Liver (tissue), 3 donors: ENCODE results near the gene RPS6KA3.

Experiments used
- FOXA1 ChIP-seq: IDR thresholded peaks from 2 replicates; pipeline ENCODE4 v1.6.1; 2016; ENCODE audit warnings: antibody characterized with exemption
- RAD21 ChIP-seq, 2 donors: IDR thresholded peaks; 2 replicates each; pipeline ENCODE4 v1.6.1; 2016; ENCODE audit warnings: antibody characterized with exemption in 2 of 2, mild to moderate bottlenecking in 2 of 2
- REST ChIP-seq: IDR thresholded peaks from 2 replicates; pipeline ENCODE4 v1.6.1; 2016; ENCODE audit warnings: antibody characterized with exemption, mild to moderate bottlenecking
- TAF1 ChIP-seq: conservative IDR thresholded peaks from 2 replicates; pipeline ENCODE4 v1.6.1; 2016; ENCODE audit warnings: antibody characterized with exemption, mild to moderate bottlenecking
- YY1 ChIP-seq: IDR thresholded peaks from 2 replicates; pipeline ENCODE4 v1.6.1; 2016; ENCODE audit warnings: antibody characterized with exemption, mild to moderate bottlenecking
- TF ChIP-seq, protein P1 (sequence below): fragments of 150-350 bp; IDR thresholded peaks from 2 replicates; pipeline ENCODE4 v1.5.1; 2017; ENCODE audit warnings: improper control_type of control experiment, low read depth, low read length; ENCODE audit not compliant: missing input control
- TF ChIP-seq, protein P2 (sequence below): IDR thresholded peaks from 2 replicates; pipeline ENCODE4 v1.6.1; 2016; ENCODE audit warnings: antibody characterized with exemption
- donor health status: healthy.
- donor health status: healthy.

GRCh38 chrX:20235755-20236154 is 31.0 kb downstream of the RPS6KA3 start:
- TF ChIP-seq REST (no peak), RAD21 (IDR thresholded peaks at IDR 0.05) (no peak), TAF1 (no peak), FOXA1 (no peak), YY1 (no peak)
- TF ChIP-seq, protein P1, sequence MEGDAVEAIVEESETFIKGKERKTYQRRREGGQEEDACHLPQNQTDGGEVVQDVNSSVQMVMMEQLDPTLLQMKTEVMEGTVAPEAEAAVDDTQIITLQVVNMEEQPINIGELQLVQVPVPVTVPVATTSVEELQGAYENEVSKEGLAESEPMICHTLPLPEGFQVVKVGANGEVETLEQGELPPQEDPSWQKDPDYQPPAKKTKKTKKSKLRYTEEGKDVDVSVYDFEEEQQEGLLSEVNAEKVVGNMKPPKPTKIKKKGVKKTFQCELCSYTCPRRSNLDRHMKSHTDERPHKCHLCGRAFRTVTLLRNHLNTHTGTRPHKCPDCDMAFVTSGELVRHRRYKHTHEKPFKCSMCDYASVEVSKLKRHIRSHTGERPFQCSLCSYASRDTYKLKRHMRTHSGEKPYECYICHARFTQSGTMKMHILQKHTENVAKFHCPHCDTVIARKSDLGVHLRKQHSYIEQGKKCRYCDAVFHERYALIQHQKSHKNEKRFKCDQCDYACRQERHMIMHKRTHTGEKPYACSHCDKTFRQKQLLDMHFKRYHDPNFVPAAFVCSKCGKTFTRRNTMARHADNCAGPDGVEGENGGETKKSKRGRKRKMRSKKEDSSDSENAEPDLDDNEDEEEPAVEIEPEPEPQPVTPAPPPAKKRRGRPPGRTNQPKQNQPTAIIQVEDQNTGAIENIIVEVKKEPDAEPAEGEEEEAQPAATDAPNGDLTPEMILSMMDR = no peak
- TF ChIP-seq, protein P2, sequence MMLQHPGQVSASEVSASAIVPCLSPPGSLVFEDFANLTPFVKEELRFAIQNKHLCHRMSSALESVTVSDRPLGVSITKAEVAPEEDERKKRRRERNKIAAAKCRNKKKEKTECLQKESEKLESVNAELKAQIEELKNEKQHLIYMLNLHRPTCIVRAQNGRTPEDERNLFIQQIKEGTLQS = no peak
